Measurements from ENCODE around the gene COX18.
A peak's percentile ranks its signal among the peaks of the same experiment; 100 is the strongest.

The COX18 gene

DNA sequence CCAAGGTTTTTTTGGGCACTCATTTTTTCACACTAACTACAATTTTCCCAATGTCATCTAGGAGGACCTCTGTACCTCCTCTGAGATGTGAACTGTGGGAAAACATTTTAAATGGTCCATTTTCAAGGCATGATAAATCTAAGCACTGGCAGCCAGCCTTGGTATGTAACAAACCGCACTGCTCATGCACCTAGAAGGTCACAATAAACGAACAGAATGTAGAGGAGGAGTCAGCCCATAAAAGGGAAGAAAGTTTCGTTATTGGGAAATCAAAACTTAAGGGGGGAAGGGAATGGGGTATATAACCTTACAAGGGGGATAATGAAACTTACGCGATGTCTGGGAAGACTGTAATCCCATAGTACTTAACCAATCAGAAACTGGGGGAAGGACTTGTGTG, 16.4 kb downstream of the COX18 start:
- no peak for DNase-seq (ENCODE audit: low spot score)

DNA sequence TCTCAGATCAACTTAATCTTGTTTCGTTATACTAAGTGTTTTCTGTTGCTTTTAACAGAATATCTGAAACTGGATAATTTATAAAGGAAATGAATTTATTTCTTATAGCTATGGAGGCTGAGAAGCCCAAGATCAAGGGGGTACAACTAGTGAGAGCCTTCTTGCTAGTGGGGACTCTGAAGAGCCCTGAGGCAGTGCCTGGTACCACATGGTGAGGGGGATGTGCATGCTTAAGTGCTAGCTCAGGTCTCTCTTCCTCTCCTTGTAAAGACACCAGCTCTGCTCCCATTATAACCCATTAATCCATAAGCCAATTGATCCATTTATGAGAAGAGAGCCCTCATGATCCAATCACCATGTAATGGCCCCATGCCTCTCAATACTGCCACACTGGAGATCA, 17.9 kb downstream of the COX18 start:
- no peak for DNase-seq (ENCODE audit: low spot score)

DNA sequence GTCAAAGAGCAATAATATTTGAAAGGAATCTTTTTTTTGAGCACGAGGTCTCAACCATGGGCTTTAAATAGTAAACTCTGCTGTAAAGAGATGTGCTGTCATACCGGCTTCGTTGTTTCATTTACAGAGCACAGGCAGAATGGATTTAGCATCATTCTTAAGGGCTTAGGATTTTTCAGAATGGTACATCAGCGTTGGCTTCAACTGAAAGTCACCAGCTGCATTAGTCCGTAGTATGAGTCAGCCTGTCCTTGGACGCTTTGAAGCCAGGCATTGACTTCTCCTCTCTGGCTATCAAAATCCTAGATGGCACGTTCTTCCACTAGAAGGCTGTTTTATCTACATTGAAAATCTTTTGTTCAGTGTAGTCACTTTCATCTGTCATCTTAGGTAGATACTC, 23.6 kb downstream of the COX18 start:
- DNase-seq (ENCODE audit: low spot score), result no peak

DNA sequence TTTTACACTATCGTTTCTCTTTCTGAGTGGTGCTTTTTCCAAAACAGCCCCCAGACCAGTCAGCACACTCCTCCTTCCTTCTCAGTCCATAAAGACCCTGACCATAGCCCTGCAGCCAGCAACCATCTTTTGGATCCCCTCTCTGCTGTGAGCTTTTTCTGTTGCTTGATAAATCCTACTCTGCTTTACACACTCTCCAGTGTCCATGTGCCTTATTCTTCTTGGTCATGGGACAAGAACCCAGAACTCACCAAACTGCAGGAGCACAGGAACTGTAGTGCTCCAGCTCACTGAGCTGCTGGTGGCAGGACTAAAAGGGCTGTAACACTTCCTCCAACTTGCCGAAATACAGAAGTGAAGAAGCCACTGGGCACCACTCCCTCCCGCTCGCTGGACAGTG, 32.5 kb downstream of the COX18 start:
- DNase-seq (ENCODE audit: low spot score), result no peak

DNA sequence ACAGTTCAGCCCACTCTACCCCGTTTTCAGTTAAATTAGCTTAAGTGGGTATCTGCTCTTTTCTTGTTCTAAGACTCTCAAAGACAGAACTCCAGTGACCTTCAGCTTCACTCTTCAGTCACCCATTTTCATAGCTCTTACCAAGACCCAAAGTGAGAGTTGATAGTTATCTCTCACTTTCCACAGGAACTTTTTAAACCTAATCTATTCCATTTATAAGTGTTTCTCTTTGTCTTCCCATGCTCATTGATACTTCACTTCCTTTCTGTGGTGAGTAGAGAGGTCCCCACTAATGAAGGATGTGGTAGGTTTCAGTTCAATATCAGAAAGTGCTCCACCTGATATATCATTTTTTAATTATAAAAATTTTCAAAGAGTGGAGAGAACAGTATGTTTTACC, 33.4 kb downstream of the COX18 start:
- no peak for DNase-seq (ENCODE audit: low spot score)

DNA sequence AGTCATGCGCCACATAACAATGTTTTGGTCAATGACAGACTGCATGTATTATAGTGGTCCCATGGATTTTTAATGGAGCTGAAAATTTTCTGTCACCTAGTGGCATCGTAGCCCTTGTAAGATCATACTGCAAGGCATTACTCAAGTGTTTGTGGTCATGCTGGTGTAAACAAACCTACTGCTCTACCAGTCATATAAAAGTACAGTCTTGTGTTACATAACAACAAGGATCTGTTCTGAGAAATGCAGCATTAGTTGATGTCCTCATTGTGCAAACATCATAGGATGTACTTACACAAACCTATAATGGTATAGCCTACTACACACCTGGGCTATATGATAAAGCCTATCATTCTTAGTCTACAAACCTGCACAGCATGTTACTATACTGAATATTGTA, 34.6 kb downstream of the COX18 start:
- DNase-seq (ENCODE audit: low spot score), result no peak

DNA sequence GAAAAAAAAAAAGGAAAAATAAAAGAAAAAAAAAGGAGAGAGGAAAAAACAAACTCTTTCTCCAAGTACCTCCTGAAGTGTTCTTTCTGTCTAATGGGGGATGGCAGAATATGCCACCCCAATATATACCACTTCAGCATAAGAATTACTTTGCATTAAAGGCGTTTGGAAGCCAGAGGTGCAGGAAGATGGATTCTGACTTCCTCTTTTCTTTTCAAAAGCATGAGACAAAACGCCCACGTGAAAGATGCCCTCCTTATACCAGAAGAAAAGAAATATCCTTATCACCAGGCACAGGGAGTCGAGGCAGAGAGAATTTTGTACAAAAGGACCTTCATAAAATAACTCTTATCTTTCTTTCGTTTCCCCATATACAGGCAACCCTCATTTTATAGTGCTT, 40.9 kb downstream of the COX18 start:
- no peak for DNase-seq (ENCODE audit: low spot score)

DNA sequence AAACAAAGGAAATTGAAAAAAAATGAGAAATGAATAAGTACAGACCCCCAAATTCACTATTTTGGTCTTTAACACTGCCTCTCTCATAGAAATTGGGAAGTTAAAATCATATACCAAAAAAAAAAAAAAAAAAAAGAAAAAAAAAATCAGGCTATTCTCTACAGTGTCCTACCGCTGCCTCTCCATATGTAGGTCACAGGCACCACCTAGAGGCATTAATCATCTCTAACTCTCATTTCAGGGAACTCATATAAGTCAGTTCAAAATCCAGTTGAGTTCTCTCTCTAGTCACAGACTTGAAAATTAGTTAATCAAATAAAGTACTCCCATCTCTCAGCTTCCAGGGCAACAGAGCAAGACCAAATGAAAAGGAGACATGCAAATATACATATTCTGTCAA, 47.9 kb downstream of the COX18 start:
- peak; percentile 14 for DNase-seq (ENCODE audit: low spot score)

DNA sequence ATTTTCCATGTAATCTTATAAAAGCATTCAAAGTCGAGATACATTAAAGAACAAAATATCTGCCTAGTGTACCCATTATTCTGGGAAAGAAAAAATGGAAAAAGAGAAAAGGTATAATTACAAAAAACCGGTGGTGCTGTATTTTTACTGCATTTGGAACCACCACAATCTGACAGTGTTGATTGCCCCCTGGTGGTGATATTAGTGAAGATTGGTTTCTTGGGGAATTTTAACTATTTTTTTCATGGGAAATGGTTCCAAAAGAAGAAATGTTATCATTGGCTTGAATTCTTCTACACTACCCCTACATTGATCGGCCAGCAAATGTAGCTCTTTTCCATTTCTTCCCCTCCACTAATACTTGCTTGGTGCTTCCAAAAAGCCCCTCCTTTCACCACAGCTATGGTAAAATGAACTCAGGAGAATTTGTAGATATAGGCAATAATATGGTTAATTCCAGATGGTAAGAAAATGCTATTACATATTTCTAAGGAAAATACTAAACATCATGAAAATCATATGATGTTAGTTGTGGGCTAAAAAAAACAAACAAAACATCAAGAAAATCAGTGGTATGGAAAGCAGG, 50.0 kb downstream of the COX18 start:
- DNase-seq (ENCODE audit: low spot score), result no peak

DNA sequence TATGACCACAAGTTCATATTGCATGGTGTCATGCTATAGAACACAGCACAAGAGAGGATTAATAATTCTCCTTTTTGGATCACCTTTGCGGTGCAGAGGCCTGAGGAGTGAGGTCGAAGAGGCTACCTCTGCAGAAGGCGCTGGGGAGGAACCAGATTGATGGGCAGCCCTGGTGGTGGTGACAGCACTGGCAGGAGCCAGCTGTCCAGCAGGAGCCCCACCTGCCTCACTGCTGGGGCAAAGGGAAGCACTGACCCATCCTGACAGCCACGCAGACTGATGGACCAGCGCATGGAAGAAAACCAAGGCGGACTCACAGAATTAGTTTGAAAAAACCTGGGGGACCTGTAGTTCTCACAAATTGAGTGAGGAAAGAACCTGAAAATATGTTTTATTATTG, 50.9 kb downstream of the COX18 start:
- DNase-seq (ENCODE audit: low spot score), result no peak

DNA sequence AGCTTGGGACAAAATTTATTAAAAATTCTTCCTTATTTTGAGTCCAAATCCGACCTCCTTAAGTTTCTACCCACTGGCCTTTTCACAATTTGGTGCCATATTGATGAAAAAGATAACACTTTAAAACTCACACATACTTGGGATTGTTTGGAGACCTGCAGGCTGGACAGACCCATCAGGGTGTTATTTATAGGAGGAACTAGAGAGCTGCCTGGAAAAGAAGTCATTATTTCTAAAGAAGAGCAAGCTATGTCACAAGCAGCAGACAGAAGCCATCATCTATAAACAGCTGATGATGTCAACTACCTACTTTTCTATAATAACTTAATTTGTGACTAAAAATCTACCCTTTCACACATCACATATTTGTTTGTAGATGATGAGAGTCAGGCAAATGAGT, 56.2 kb downstream of the COX18 start:
- no peak for DNase-seq (ENCODE audit: low spot score)

DNA sequence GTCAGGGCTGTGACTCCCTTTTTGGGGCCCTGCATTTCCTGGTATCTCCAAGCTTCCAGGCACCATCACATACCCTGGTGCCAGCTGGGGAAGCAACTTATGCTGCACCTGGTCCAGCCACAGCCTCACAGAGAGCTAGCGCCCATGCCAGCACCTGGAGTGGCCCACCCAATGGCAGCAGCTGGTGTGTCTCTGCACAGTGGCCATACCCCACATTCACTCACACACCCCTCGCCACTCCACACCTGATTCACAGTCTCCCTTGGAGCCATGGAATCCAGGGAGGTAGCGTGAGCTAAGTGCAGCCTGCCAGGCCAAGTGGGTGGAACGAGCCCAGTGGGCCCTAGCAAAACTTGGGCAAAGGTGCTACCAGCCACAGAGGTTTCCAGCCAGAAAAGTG, 56.8 kb downstream of the COX18 start:
- DNase-seq (ENCODE audit: low spot score), result no peak

DNA sequence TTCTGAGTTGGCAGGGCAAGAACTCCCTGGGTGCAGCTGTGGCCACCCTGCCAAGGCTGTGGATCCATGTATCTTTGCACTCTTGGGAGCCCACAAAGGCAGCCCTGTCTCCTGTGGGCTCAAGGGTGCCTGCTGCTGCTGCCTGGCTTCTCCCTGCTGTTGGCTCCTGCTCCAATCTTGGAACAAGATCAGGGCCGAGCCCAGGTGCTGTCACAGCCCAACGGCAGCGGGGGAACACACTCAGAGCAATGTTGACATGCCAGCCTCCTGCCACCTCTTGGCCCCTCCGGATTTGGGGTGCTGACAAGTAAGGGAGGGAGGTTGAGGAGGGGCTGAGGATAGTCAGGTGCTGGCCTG, 57.9 kb downstream of the COX18 start:
- no peak for DNase-seq (ENCODE audit: low spot score)

DNA sequence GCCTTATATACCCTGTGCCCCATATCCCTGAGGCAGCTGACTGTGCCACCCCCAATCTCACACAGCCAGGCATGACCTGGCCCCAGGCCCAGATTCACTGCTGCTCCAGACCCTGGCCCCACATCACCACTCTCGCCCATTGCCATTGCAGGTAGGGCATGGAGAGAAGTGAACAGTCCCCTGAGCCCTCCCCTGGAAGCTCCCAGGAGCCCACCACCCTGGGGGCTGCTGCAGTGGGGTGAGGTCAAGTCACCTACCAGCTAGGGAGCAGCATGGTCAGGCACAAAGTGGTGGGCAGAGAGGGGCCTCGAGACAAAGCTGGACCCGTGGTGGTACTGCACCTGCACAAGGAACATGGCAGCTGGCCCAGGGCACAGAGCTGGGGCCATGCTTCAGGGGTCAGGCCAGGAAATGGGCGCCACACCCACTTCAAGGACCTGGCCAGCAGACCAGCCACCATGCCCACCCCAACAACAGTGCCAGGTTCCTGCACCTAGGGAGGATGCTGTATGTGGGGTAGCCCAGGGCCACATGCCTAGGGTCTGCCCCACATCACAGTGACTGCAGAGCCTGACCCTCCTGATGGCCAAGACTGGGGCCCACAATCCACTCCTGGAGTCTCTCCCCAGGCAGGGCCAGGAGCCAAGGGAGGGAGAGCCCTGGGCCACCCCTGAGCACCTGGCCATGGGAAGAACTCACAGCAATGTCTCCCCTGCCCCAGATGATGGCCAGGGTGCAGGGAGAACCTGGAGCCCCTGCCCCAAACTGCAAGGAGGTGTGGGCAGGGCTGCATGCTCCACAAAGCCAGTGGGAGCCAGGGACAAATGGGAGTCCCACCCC, 58.5 kb downstream of the COX18 start:
- no peak for DNase-seq (ENCODE audit: low spot score)

DNA sequence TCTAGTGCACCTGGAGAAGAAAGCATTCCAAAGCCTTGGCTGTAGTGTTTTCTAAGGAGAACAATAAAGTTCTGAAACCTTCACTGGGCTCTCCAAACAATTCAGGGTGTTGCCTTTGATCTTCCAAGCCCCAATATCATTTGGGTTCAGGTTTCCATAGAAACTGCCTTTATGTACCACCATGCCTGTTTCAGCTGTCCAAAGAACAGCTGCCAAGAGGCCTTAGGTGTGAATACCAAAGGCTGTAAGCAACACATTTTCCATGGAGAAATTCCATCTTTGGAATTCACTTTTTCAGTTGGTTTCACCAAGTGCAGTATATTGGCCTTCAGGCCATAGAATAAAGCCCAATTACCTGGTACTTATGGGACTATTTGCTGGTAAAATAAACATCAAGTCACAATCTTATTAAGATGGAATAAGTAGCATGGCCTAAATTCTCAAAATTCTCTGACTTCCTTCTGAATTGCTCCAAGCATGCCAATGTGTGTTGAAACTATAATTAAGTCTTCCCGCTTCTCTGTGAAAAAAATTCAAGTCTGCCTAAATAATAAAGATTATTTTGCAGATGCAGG, 61.9 kb downstream of the COX18 start:
- no peak for DNase-seq (ENCODE audit: low spot score)

DNA sequence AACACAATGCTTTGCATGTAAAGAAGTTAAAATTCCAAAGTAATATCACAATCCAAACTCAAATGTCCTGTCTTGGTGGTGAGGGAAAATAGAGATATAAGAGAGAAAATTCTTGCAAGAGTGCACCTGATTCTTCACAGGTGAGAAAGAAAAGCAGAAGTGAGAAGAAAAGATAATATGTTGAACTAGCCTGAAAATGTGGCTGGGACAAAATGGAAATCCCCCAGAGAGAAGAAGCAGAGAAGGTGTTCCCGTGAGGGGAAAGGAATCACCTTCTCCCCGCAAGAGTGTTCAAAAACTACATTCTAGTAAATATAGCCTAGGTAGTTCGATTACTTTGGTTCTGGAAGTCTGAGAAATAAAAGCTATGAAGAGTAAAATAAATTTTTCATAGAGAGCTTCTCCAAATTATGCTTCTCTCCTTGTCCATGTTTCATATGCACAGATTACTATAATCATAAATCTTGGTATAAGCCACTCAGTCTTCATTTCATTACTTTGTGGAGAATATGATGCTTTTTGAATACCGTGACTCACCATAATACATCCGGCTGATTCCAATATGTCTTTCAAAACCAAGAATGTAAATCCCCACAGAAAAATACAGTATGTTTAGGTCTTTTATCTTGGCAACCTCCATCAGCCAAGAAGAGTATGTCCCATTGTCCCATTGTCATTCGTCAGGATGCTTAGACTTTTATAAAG, 63.1 kb downstream of the COX18 start:
- no peak for DNase-seq (ENCODE audit: low spot score)

DNA sequence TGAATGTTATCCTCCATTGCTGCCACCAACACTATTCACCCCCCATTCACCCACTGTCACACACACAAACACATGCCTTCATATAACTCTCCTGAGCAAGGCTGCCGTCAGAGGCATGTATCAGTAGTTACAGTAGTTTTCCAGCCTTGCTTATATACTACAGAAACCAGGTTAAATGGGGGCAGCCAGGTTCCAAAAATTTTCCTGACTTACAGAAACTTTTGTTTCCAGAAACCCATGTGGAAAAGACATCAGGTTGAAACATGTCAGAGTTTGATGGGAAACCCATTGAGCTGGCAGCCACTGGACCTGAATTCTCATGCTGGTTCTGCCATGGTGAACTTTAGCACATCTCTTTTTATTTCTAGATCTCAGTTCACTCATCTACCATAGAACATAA, 64.0 kb downstream of the COX18 start:
- DNase-seq (ENCODE audit: low spot score), result no peak
